ENCODE results near the gene PDE9A.

- TF ChIP-seq EZH2 (IDR thresholded peaks at IDR 0.05; ENCODE audit: insufficient read depth, poor library complexity, severe bottlenecking) (no peak), EZH2phosphoT487 (IDR thresholded peaks at IDR 0.05; ENCODE audit: insufficient read depth, low read depth) (no peak)
These were observed 144.7 kb downstream of the PDE9A start for GRCh38 chr21:42798106-42798505.
